Activated CD4-positive, alpha-beta memory T cell treated with anti-CD3 and anti-CD28 coated beads, Interleukin-2, amount 10 ng/mL, durations not matched to agents 7 days and 5 days (primary cell): ENCODE results near the gene BCL2L12. TPM values are rescaled to one million over a fixed set of nuclear protein-coding genes. Genes with fewer than 3 reads are reported as not detected.

Experiments
- CTCF ChIA-PET: fragments of 350-600 bp; sonication (Branson Sonifier 250); formaldehyde crosslinking; loops from one replicate; lab custom pipeline; 2021; ENCODE audit warnings: antibody characterized with exemption, inconsistent platforms; lab: Charles Lee
- POLR2A ChIA-PET: fragments of 350-600 bp; sonication (Branson Sonifier 250); formaldehyde crosslinking; loops from one replicate; lab custom pipeline; 2021; ENCODE audit warnings: antibody characterized with exemption; lab: Charles Lee
- DNase-seq: peaks from one replicate; pipeline ENCODE4 v3.0.0-alpha.2; 2020
- H3K27ac Mint-ChIP-seq: one replicate; pipeline ENCODE4 v1.8.0; 2021; ENCODE audit warnings: mild to moderate bottlenecking, mixed read lengths
- H3K27me3 Mint-ChIP-seq: one replicate; pipeline ENCODE4 v1.8.0; 2021; ENCODE audit warnings: mixed read lengths
- H3K36me3 Mint-ChIP-seq: one replicate; pipeline ENCODE4 v1.8.0; 2021; ENCODE audit warnings: low read depth, mixed read lengths
- H3K4me1 Mint-ChIP-seq: one replicate; pipeline ENCODE4 v1.8.0; 2021; ENCODE audit warnings: mixed read lengths
- H3K4me3 Mint-ChIP-seq: one replicate; pipeline ENCODE4 v1.8.0; 2021; ENCODE audit warnings: mild to moderate bottlenecking, mixed read lengths
- H3K9me3 Mint-ChIP-seq: one replicate; pipeline ENCODE4 v1.8.0; 2021; ENCODE audit warnings: mixed read lengths
- total RNA-seq, 2 experiments: library from RNA; stranded (reverse); gene quantifications; one replicate each; pipeline ENCODE4 v1.2.3, GENCODE V29; 2021

The BCL2L12 gene
- total RNA-seq, 2 experiments from 2014 or later = 71.2 to 74.3 TPM

DNA sequence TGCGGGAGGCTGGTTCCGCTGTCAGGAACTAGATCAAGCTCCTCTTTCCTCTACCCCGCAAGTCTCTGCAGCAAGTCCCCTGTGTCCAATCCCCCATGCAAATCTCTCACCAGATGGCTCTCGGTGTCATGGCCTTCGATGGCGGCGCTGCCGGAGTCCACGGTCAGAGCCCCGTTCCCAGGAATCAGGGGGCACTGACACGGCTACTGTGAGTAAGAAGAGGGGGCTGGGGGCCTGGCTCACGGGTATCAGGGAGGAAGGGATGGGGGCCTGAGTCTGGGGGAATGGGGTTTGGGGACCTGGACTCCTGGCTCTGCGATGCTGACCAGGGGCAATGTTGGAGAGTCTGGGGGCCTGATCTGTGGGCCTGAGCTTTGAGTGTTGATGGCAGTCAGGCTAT, 19.7 kb upstream of the BCL2L12 start:
- no peak overlapping the region for H3K4me3 Mint-ChIP-seq
- peaks cover 47% of the 10 kb centered on the region for H3K36me3 Mint-ChIP-seq
- DNase-seq = no peak
- no peak overlapping the region for H3K27ac Mint-ChIP-seq
- H3K27me3 Mint-ChIP-seq = no peaks in the 10 kb centered on the region
- CTCF ChIA-PET = no interaction called here
- POLR2A ChIA-PET = interaction anchor here (0.8 to 3.0 kb wide), 3 partner anchors 15 to 31 kb away, joined by 3 to 11 read pairs (median 3); partner anchors contain the start of gene PRMT1
- peaks cover 33% of the 10 kb centered on the region for H3K4me1 Mint-ChIP-seq
- no peaks in the 10 kb centered on the region for H3K9me3 Mint-ChIP-seq

DNA sequence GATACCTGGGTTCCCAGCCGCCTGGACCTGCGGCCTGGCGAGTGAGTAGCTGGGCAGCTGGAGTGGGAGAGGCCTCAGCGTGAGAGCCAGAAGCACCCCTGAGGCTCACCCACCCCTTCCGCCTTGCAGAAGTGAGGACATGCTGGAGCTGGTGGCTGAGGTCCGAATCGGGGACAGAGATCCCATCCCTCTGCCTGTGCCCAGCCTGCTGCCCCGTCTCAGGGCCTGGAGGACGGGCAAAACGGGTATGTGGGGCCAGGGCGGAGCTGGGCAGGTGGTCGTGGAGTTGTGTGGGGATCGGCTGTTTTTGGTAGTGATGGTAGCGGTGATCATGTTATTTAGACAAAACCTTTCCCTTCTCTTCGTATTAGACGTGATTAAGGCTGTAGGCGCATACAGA, 19.1 kb upstream of the BCL2L12 start:
- Mint-ChIP-seq H3K27ac (no peak overlapping the region), H3K4me1 (peaks cover 31% of the 10 kb centered on the region), H3K36me3 (peaks cover 48% of the 10 kb centered on the region), H3K4me3 (no peak overlapping the region), H3K9me3 (no peaks in the 10 kb centered on the region), H3K27me3 (no peaks in the 10 kb centered on the region)
- ChIA-PET CTCF (no interaction called here), POLR2A (interaction anchor here (0.8 kb wide), 1 partner anchor 22 kb away, joined by 3 read pairs; no protein-coding TSS in a partner anchor)
- DNase-seq = no peak

DNA sequence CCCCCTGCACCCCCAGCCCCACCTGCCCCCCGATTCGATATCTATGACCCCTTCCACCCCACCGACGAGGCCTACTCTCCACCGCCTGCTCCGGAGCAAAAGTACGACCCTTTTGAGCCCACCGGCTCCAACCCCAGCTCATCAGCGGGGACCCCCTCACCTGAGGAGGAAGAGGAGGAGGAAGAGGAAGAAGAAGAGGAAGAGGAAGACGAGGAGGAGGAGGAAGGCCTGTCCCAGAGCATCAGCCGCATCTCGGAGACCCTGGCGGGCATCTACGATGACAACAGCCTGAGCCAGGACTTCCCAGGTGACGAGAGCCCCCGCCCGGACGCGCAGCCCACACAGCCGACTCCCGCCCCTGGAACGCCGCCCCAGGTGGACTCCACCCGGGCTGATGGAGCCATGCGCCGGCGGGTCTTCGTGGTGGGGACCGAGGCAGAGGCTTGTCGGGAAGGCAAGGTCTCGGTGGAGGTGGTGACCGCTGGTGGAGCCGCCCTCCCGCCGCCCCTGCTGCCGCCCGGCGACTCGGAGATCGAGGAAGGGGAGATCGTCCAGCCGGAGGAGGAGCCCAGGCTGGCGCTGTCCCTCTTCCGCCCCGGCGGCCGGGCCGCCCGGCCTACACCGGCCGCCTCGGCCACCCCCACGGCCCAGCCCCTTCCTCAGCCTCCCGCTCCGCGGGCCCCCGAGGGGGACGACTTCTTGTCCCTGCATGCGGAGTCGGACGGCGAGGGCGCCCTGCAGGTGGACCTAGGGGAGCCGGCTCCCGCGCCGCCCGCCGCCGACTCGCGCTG, 14.5 kb upstream of the BCL2L12 start:
- Mint-ChIP-seq H3K27ac (no peak overlapping the region), H3K36me3 (peaks cover 47% of the 10 kb centered on the region), H3K4me3 (no peak overlapping the region), H3K27me3 (no peaks in the 10 kb centered on the region), H3K4me1 (peaks cover 4% of the 10 kb centered on the region), H3K9me3 (no peaks in the 10 kb centered on the region)
- ChIA-PET POLR2A (no interaction called here), CTCF (no interaction called here)
- no peak for DNase-seq

DNA sequence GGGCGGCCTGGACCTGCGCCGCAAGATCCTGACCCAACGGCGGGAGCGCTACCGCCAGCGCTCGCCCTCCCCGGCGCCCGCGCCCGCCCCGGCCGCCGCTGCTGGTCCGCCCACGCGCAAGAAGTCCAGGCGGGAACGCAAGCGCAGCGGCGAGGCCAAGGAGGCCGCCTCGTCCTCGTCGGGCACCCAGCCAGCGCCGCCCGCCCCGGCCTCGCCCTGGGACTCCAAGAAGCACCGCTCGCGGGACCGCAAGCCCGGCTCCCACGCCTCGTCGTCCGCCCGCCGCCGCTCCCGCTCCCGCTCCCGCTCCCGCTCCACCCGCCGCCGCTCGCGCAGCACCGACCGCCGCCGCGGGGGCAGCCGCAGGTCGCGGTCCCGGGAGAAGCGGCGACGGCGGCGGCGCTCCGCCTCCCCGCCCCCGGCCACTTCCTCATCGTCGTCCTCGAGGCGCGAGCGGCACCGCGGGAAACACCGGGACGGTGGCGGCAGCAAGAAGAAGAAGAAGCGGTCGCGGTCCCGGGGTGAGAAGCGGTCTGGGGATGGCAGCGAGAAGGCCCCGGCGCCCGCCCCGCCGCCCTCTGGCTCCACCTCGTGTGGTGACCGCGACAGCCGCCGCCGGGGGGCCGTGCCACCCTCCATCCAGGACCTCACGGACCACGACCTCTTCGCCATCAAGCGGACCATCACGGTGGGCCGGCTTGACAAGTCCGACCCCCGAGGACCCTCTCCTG, 13.7 kb upstream of the BCL2L12 start:
- H3K9me3 Mint-ChIP-seq = no peaks in the 10 kb centered on the region
- peaks cover under 1% of the 10 kb centered on the region for H3K4me1 Mint-ChIP-seq
- no peak for DNase-seq
- POLR2A ChIA-PET = no interaction called here
- CTCF ChIA-PET = no interaction called here
- H3K27me3 Mint-ChIP-seq = no peaks in the 10 kb centered on the region
- peaks cover 47% of the 10 kb centered on the region for H3K36me3 Mint-ChIP-seq
- H3K27ac Mint-ChIP-seq = no peak overlapping the region
- H3K4me3 Mint-ChIP-seq = no peak overlapping the region

DNA sequence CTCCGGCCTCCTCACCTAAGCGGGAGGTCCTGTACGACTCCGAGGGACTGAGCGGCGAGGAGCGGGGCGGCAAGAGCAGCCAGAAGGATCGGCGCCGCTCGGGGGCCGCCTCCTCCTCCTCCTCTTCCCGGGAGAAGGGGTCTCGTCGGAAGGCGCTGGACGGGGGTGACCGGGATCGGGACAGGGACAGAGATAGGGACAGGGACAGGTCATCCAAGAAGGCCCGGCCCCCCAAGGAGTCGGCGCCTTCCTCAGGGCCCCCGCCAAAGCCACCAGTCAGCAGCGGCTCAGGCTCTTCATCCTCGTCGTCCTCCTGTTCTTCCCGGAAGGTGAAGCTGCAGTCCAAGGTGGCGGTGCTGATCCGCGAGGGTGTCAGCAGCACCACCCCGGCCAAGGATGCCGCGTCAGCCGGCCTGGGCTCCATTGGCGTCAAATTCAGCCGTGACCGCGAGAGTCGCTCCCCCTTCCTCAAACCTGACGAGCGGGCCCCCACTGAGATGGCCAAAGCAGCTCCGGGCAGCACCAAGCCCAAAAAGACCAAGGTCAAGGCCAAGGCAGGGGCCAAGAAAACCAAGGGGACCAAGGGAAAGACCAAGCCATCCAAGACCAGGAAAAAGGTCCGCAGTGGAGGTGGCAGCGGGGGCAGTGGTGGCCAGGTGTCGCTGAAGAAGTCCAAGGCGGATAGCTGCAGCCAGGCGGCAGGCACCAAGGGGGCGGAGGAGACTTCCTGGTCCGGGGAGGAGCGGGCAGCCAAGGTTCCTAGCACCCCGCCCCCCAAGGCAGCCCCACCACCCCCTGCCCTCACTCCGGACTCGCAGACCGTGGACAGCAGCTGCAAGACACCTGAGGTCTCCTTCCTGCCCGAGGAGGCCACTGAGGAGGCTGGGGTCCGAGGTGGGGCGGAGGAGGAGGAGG, 12.9 kb upstream of the BCL2L12 start:
- H3K36me3 Mint-ChIP-seq = peaks cover 50% of the 10 kb centered on the region
- ChIA-PET POLR2A (interaction anchor here (0.8 kb wide), 1 partner anchor 17 kb away, joined by 3 read pairs; no protein-coding TSS in a partner anchor), CTCF (no interaction called here)
- no peaks in the 10 kb centered on the region for H3K9me3 Mint-ChIP-seq
- H3K27ac Mint-ChIP-seq = no peak overlapping the region
- no peak overlapping the region for H3K4me3 Mint-ChIP-seq
- DNase-seq = no peak
- H3K27me3 Mint-ChIP-seq = no peaks in the 10 kb centered on the region
- H3K4me1 Mint-ChIP-seq = no peaks in the 10 kb centered on the region

DNA sequence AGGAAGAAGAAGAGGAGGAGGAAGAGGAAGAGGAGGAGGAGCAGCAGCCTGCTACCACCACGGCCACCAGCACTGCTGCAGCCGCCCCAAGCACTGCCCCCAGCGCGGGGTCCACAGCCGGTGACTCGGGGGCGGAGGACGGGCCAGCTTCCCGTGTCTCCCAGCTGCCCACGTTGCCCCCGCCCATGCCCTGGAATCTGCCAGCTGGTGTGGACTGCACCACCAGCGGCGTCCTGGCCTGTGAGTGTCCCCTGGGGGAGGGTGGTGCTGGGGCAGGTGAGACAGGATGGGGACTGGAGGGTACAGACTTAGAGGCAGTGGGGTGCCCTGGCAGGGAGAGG, 12.3 kb upstream of the BCL2L12 start:
- ChIA-PET CTCF (no interaction called here), POLR2A (interaction anchor here (0.8 to 1.0 kb wide), 2 partner anchors 11 to 17 kb away, joined by 3 read pairs; no protein-coding TSS in a partner anchor)
- DNase-seq = no peak
- Mint-ChIP-seq H3K4me1 (no peaks in the 10 kb centered on the region), H3K9me3 (no peaks in the 10 kb centered on the region), H3K27ac (no peak overlapping the region), H3K27me3 (no peaks in the 10 kb centered on the region), H3K36me3 (peaks cover 51% of the 10 kb centered on the region), H3K4me3 (no peak overlapping the region)

DNA sequence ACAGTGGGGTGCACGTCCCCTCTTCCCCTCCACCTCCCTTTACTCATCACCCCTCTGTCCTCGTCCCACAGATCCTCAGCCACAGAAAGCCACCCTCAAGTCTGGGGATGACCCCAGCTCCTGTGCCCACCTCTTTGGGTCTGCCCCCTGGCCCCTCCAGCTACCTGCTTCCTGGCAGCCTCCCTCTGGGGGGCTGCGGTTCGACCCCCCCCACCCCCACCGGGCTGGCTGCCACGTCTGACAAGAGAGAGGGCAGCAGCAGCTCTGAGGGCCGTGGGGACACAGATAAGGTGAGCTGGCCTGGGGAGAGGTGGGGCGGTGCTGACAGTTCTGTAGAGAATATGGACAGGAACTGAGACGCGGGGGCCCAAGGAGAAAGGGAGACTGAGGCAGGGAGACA, 11.2 kb upstream of the BCL2L12 start:
- H3K4me3 Mint-ChIP-seq = no peak overlapping the region
- H3K27me3 Mint-ChIP-seq = no peaks in the 10 kb centered on the region
- no peak overlapping the region for H3K27ac Mint-ChIP-seq
- POLR2A ChIA-PET = interaction anchor here (1.0 kb wide), 2 partner anchors 9 to 11 kb away, joined by 3 read pairs; no protein-coding TSS in a partner anchor
- H3K4me1 Mint-ChIP-seq = no peaks in the 10 kb centered on the region
- H3K36me3 Mint-ChIP-seq = peaks cover 48% of the 10 kb centered on the region
- DNase-seq = no peak
- H3K9me3 Mint-ChIP-seq = no peaks in the 10 kb centered on the region
- CTCF ChIA-PET = interaction anchor here (1.7 kb wide), 1 partner anchor 9 kb away, joined by 5 read pairs; no protein-coding TSS in a partner anchor

DNA sequence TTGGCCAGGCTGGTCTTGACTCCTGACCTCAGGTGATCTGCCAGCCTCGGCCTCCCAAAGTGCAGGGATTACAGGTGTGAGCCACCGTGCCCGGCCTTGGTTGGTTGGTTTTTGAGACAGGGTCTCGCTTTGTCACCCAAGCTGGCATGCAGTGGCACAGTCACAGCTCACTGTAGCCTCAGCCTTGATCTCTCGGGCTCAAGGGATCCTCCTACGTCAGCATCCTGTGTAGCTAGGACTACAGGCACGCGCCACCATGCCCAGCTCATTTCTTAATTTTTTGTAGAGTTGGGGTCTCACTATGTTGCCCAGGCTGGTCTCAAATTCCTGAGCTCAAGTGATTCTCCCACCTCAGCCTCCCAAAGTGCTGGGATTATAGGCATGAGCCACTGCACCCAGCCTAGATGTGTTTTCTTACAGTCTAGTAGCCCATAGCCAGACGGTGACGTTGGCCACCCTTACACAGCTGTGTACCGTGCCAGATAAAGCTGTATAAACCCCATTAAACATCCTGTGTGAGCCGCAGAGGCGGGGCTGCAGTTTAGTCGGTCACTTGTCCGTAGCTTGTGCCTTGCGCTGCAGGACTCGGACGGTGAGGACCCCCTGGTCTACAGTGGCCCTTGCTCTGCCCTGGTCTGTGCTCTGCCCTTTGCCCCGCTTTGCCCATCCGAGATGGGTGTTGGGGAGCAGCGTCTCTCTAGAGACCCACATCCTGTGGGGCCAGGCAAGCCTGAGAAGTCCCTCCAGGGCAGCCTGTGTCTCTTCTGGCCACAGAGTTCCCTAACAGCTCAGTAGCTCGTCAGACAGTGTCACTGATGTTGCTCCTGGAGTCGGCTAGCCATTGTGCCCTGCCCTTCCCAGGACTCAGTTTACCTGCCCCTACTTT, 9.9 kb upstream of the BCL2L12 start:
- H3K9me3 Mint-ChIP-seq = no peaks in the 10 kb centered on the region
- H3K27ac Mint-ChIP-seq = no peak overlapping the region
- ChIA-PET CTCF (interaction anchor here (0.6 to 1.7 kb wide), 4 partner anchors 8 to 151 kb away, joined by 3 to 5 read pairs (median 3); partner anchors contain the start of gene RCN3), POLR2A (interaction anchor here (0.8 to 1.2 kb wide), 3 partner anchors 8 to 13 kb away, joined by 3 to 4 read pairs (median 3); no protein-coding TSS in a partner anchor)
- H3K4me1 Mint-ChIP-seq = no peaks in the 10 kb centered on the region
- H3K36me3 Mint-ChIP-seq = peaks cover 54% of the 10 kb centered on the region
- H3K4me3 Mint-ChIP-seq = no peak overlapping the region
- H3K27me3 Mint-ChIP-seq = no peaks in the 10 kb centered on the region
- DNase-seq = no peak

DNA sequence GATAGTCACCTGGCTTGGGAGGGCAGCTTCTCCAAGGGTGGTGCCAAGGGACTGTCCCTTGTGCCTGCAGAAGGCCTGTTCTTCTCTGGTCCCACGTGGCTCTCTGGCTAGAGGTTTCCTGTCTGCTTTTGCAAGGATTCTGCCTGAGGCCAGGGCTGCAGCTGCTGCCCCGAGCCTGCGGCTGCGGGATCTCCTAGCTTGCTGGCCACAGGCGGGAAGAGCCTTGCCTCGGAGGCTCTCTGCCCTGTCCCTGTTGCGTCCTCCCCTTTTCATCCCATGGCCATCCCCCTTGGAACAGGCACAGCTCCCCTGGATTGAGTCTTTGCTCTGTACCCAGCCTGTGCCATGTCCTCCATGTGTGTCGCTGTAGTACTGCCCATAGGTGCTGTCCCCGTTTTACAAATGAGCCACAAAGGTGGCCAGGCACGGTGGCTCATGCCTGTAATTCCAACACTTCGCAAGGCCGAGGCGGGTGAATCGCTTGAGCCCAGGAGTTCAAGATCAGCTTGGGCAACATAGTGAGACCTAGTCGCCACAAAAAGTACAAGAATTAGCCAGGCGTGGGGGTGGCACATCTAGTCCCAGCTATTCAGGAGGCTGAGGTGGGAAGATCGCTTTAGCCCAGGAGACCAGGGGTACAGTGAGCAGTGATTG, 9.2 kb upstream of the BCL2L12 start:
- no peak for DNase-seq
- Mint-ChIP-seq H3K36me3 (peaks cover 51% of the 10 kb centered on the region), H3K4me1 (no peaks in the 10 kb centered on the region), H3K9me3 (no peaks in the 10 kb centered on the region), H3K4me3 (no peak overlapping the region), H3K27me3 (no peaks in the 10 kb centered on the region), H3K27ac (no peak overlapping the region)
- CTCF ChIA-PET = interaction anchor here (1.1 kb wide), 2 partner anchors 8 to 151 kb away, joined by 3 read pairs; no protein-coding TSS in a partner anchor
- POLR2A ChIA-PET = interaction anchor here (0.6 to 1.2 kb wide), 3 partner anchors 9 to 15 kb away, joined by 3 to 4 read pairs (median 3); partner anchors contain the start of genes BCL2L12, IRF3 and SCAF1

DNA sequence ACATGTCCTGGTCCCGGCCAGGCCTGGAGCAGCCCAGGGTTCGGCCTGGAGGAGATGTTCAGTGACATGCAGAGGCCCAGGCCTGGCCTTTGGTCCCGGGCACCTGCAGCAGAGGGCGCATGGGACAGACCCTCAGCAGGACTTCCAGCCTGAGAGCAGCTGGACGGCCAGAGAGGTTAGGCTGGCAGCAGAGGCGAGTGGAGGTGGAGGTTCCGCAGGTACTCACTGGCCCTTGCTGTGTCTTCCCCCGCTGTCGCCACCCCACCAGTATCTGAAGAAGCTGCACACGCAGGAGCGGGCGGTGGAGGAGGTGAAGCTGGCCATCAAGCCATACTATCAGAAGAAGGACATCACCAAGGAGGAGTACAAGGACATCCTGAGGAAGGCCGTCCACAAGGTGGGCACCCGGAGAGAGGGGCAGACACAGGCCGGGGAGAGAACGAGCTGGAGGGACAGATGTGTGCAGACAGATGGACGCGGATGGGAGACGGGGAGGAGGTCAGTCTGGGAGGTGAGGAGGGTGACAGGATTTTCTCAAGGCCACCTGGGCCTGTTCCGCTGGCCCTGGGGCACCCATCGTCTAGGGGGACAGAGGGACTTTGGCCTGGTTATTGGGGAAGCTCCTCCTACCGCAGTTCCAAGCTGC, 8.1 kb upstream of the BCL2L12 start:
- no peak overlapping the region for H3K4me3 Mint-ChIP-seq
- no peaks in the 10 kb centered on the region for H3K27me3 Mint-ChIP-seq
- H3K36me3 Mint-ChIP-seq = peaks cover 54% of the 10 kb centered on the region
- H3K4me1 Mint-ChIP-seq = peaks cover 2% of the 10 kb centered on the region
- DNase-seq = no peak
- CTCF ChIA-PET = interaction anchor here (0.7 kb wide), 1 partner anchor 18 kb away, joined by 3 read pairs; no protein-coding TSS in a partner anchor
- H3K27ac Mint-ChIP-seq = no peak overlapping the region
- no peaks in the 10 kb centered on the region for H3K9me3 Mint-ChIP-seq
- POLR2A ChIA-PET = interaction anchor here (0.6 to 1.2 kb wide), 3 partner anchors 8 to 63 kb away, joined by 3 read pairs; partner anchors contain the start of genes BCL2L12, IRF3 and SCAF1

DNA sequence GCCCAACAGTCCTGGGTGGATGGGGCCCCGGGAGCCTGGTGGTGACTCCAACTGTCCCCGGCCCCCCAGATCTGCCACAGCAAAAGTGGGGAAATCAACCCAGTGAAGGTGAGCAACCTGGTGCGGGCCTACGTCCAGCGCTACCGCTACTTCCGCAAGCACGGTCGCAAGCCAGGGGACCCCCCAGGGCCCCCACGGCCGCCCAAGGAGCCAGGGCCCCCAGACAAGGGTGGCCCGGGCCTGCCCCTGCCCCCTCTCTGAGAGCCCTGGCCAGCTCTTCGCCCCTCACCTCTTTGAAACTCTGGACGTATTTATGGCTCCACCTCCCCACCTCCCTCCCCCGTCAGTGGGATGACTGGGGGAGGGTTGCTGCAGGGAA, 7.6 kb upstream of the BCL2L12 start:
- H3K27me3 Mint-ChIP-seq = no peaks in the 10 kb centered on the region
- no peak overlapping the region for H3K4me3 Mint-ChIP-seq
- no peak overlapping the region for H3K27ac Mint-ChIP-seq
- POLR2A ChIA-PET = interaction anchor here (1.1 kb wide), 1 partner anchor 64 kb away, joined by 3 read pairs; no protein-coding TSS in a partner anchor
- H3K4me1 Mint-ChIP-seq = peaks cover 7% of the 10 kb centered on the region
- no peaks in the 10 kb centered on the region for H3K9me3 Mint-ChIP-seq
- DNase-seq = no peak
- CTCF ChIA-PET = interaction anchor here (0.7 kb wide), 1 partner anchor 18 kb away, joined by 3 read pairs; no protein-coding TSS in a partner anchor
- H3K36me3 Mint-ChIP-seq = peaks cover 55% of the 10 kb centered on the region
